Neuron (in vitro differentiated cells): ENCODE measurements around the gene CHN2.

Experiments used
- H2AFZ ChIP-seq: one replicate; pipeline ENCODE4 v1.6.1; 2013; ENCODE audit warnings: low read depth, mild to moderate bottlenecking, inconsistent platforms, low read length, moderate library complexity
- H3K27me3 ChIP-seq: one replicate; pipeline ENCODE4 v1.6.1; 2013; ENCODE audit warnings: low read length; ENCODE audit not compliant: insufficient read depth
- H3K36me3 ChIP-seq: one replicate; pipeline ENCODE4 v1.6.1; 2013; ENCODE audit warnings: low read length; ENCODE audit not compliant: insufficient read depth
- H3K4me1 ChIP-seq: one replicate; pipeline ENCODE4 v1.6.1; 2013; ENCODE audit warnings: low read length; ENCODE audit not compliant: insufficient read depth
- H3K4me3 ChIP-seq: 2 replicates; pipeline ENCODE4 v1.5.1; 2013; ENCODE audit warnings: mild to moderate bottlenecking, low read length, moderate library complexity
- H3K9me3 ChIP-seq: one replicate; pipeline ENCODE4 v1.6.1; 2013; ENCODE audit warnings: low read length

Gene CHN2

GRCh38 chr7:29435902-29436301, 241.3 kb downstream of the CHN2 start:
- no peak overlapping the region for H3K4me3 ChIP-seq
- no peaks in the 10 kb centered on the region for H3K4me1 ChIP-seq
- no peak overlapping the region for H2AFZ ChIP-seq
- H3K27me3 ChIP-seq = peaks cover 2% of the 10 kb centered on the region
- H3K9me3 ChIP-seq = no peaks in the 10 kb centered on the region
- H3K36me3 ChIP-seq = no peaks in the 10 kb centered on the region

DNA sequence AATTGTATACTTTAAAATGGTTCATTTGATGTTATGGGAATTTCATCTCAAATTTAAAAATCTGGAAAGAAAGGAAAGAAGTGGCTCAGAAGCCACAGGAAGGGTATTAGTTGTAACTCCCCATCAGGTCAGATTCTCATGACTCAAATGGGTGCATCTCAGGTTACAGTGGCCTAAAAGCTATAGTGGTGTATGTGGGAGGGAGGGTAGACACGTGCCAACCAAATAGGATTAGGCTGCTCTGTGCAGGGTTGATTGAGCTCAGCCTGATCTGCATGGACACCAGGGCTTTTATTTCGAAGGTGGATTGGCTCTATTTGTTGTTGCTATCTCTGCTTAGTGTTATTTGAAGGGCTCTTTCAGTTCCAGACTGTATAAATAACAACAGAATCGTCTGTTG, 247.6 kb downstream of the CHN2 start:
- Histone ChIP-seq H3K36me3 (no peaks in the 10 kb centered on the region), H3K9me3 (no peaks in the 10 kb centered on the region), H3K4me1 (no peaks in the 10 kb centered on the region), H2AFZ (no peak overlapping the region), H3K4me3 (no peak overlapping the region), H3K27me3 (no peaks in the 10 kb centered on the region)

DNA sequence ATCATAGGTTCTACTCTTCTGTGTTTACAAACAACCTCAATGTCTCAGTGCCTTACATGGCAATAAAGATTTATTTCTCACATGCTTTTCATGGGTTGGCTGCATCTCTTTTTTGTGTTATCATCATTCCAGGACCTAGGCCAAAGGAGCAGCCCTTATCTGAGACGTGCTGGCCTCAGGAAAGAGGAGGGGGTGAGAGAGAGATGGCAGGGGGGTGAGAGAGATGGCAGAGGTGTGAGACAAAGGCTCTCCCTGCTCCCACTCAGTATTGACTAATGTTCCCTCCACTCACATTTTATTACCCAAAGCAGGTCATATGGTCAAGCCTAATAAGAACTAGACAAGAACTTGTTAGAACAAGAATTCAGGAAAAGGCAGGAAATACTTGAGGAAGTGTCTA, 249.0 kb downstream of the CHN2 start:
- H2AFZ ChIP-seq = no peak overlapping the region
- no peaks in the 10 kb centered on the region for H3K36me3 ChIP-seq
- H3K27me3 ChIP-seq = no peaks in the 10 kb centered on the region
- no peaks in the 10 kb centered on the region for H3K4me1 ChIP-seq
- H3K4me3 ChIP-seq = no peak overlapping the region
- no peaks in the 10 kb centered on the region for H3K9me3 ChIP-seq

DNA sequence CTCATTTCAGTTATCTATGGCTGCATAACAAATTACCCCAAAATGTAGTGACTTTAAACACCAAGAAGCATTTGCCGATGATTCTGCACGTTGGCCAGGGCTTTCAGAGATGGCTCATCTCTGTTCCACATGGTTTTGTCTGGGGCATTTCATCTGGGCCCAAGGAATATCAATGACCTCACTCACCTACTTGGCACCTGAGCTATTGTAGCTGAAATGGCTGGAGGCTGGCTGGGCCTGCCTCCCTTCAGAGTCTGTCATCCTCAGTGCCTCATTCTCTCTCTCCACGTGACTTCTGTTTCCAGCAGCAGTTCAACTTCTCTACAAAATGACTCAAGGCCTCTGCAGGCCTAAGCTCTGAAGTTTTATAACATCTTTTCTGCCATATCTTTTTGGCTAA, 249.7 kb downstream of the CHN2 start:
- H2AFZ ChIP-seq = no peak overlapping the region
- H3K9me3 ChIP-seq = no peaks in the 10 kb centered on the region
- no peaks in the 10 kb centered on the region for H3K36me3 ChIP-seq
- no peaks in the 10 kb centered on the region for H3K27me3 ChIP-seq
- H3K4me3 ChIP-seq = no peak overlapping the region
- H3K4me1 ChIP-seq = no peaks in the 10 kb centered on the region

DNA sequence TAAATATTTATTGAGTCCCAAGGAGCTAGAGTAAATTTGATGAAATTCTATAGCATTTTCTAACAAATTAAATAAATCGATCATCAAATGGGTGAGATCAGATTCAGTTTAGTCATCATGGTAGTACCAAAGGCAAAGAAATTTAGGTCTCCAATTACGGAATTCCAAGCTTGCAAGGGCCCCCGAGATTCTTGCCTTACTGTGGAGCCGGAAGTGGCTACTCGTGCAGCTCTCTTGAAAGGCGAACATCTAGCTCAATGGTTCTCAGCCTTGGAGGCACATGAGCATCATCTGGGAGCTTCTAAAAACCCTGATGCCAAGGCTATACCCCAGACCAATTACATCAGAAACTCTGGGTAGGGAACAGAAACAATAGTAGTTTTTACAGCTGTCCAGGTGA, 251.2 kb downstream of the CHN2 start:
- H2AFZ ChIP-seq = no peak overlapping the region
- H3K27me3 ChIP-seq = no peaks in the 10 kb centered on the region
- no peak overlapping the region for H3K4me3 ChIP-seq
- no peaks in the 10 kb centered on the region for H3K4me1 ChIP-seq
- no peaks in the 10 kb centered on the region for H3K9me3 ChIP-seq
- no peaks in the 10 kb centered on the region for H3K36me3 ChIP-seq

GRCh38 chr7:29447828-29448227, 253.3 kb downstream of the CHN2 start:
- no peaks in the 10 kb centered on the region for H3K27me3 ChIP-seq
- H3K4me3 ChIP-seq = no peak overlapping the region
- no peaks in the 10 kb centered on the region for H3K36me3 ChIP-seq
- H3K9me3 ChIP-seq = no peaks in the 10 kb centered on the region
- H2AFZ ChIP-seq = no peak overlapping the region
- H3K4me1 ChIP-seq = no peaks in the 10 kb centered on the region

DNA sequence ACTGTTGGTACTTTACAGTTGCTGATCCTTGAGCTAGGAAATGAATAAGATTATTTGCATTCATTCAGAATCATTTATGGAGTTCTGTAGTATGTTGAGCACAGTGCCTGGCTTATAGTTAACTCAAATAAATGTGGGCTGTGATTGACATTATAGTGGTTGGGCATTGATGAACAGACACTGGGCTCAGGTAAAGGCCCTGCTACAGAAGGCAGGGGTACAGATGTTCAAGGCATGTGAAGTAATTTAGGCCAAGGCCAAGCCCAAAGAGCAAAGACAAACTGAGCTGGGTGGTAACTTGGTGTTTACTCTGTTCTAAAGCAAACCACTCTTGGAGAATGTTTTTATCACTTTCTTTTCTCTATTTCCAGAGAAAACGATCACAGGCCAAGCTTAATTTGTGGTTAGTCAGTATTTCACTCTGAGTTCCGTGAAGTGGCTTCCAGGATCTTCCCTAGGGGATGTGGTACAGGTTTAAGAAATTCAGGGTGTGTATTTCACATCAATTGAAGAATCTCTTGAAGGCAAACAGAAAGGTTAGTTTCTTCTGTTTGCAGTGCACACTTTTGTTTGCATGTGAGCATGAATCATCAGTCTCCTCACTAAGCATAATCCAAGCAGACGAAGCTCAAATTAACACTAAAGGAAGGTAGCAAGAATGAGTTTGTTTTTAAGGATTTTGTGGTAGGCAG, 255.1 kb downstream of the CHN2 start:
- Histone ChIP-seq H3K36me3 (no peaks in the 10 kb centered on the region), H3K4me1 (no peaks in the 10 kb centered on the region), H2AFZ (no peak overlapping the region), H3K9me3 (no peaks in the 10 kb centered on the region), H3K27me3 (no peaks in the 10 kb centered on the region), H3K4me3 (no peak overlapping the region)

GRCh38 chr7:29453021-29453420, 258.4 kb downstream of the CHN2 start:
- no peaks in the 10 kb centered on the region for H3K36me3 ChIP-seq

GRCh38 chr7:29454464-29454863, 259.9 kb downstream of the CHN2 start:
- Histone ChIP-seq H3K9me3 (no peaks in the 10 kb centered on the region), H2AFZ (no peak overlapping the region), H3K27me3 (peaks cover 3% of the 10 kb centered on the region), H3K4me1 (peaks cover 33% of the 10 kb centered on the region), H3K4me3 (no peak overlapping the region), H3K36me3 (no peaks in the 10 kb centered on the region)

More at GRCh38 chr7:29453021-29453420, 258.4 kb downstream of the CHN2 start:
- H3K9me3 ChIP-seq = no peaks in the 10 kb centered on the region
- peaks cover 18% of the 10 kb centered on the region for H3K4me1 ChIP-seq
- H3K27me3 ChIP-seq = no peaks in the 10 kb centered on the region
- no peak overlapping the region for H3K4me3 ChIP-seq
- no peak overlapping the region for H2AFZ ChIP-seq

DNA sequence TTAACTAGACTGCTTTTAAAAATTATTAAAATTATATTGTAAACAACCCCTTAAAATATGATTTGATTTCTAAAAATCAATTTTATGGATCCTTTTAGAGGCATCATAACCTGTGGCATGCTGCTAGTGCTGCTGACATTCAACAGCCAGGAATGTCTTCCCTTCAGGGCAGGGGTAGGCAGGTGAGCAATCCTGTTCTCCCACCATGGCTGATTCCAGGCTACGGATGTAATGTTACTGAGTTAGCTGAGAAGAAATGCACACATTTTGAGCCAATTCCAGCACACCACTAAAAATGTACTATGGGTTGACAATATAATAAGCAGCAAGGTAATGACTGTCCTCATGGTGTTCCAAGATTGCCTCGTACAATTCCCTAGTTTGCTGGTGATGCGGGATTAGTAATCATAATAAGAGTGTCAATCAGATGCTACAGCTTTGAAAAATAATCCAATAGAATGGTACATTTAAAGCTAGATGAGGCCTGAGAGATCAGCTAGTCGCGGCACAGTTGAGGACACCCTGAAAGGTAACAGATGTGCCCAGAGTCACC, 260.4 kb downstream of the CHN2 start:
- H3K9me3 ChIP-seq = no peaks in the 10 kb centered on the region
- H3K4me3 ChIP-seq = no peak overlapping the region
- peaks cover 35% of the 10 kb centered on the region for H3K4me1 ChIP-seq
- no peak overlapping the region for H2AFZ ChIP-seq
- H3K27me3 ChIP-seq = peaks cover 4% of the 10 kb centered on the region
- no peaks in the 10 kb centered on the region for H3K36me3 ChIP-seq

DNA sequence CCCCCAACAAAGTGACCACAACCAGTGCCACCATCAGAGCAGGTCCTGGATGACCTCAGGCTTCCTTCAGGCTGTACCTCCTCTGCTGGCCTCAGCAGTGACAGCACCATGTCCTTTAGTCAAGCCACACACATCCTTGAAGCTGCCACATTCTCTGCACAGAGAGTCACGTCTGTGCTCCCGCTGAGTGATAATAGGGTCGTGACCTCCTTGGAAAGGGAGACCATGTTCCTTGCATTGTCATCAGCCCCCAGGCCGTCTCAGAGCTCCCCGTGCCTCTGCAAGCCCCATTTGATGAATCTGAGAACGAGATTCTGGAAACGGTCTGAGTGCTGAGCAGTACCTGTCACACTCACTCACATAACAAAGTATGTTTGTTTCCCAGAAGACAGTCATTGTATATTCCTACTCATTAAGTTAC, 262.6 kb downstream of the CHN2 start:
- H3K4me3 ChIP-seq = no peak overlapping the region

GRCh38 chr7:29457565-29458011, 263.0 kb downstream of the CHN2 start:
- Histone ChIP-seq H3K9me3 (no peaks in the 10 kb centered on the region), H3K4me1 (peaks cover 35% of the 10 kb centered on the region), H3K27me3 (peaks cover 4% of the 10 kb centered on the region), H2AFZ (no peak overlapping the region), H3K36me3 (no peaks in the 10 kb centered on the region), H3K4me3 (no peak overlapping the region)

More for the DNA sequence above, 262.6 kb downstream of the CHN2 start:
- H3K36me3 ChIP-seq = no peaks in the 10 kb centered on the region
- peaks cover 4% of the 10 kb centered on the region for H3K27me3 ChIP-seq
- peaks cover 35% of the 10 kb centered on the region for H3K4me1 ChIP-seq
- H2AFZ ChIP-seq = no peak overlapping the region
- no peaks in the 10 kb centered on the region for H3K9me3 ChIP-seq

GRCh38 chr7:29458933-29459332, 264.4 kb downstream of the CHN2 start:
- Histone ChIP-seq H2AFZ (no peak overlapping the region), H3K36me3 (no peaks in the 10 kb centered on the region), H3K4me1 (peaks cover 35% of the 10 kb centered on the region), H3K9me3 (no peaks in the 10 kb centered on the region), H3K27me3 (peaks cover 10% of the 10 kb centered on the region), H3K4me3 (no peak overlapping the region)

GRCh38 chr7:29459589-29459988, 265.0 kb downstream of the CHN2 start:
- Histone ChIP-seq H3K4me3 (no peak overlapping the region), H3K36me3 (no peaks in the 10 kb centered on the region), H2AFZ (no peak overlapping the region), H3K4me1 (peaks cover 35% of the 10 kb centered on the region), H3K27me3 (peaks cover 10% of the 10 kb centered on the region), H3K9me3 (no peaks in the 10 kb centered on the region)
